IMR-90 (cell line): ENCODE measurements around the gene PCBP3.

Experiments used
- CHD1 ChIP-seq: IDR thresholded peaks from 2 replicates; pipeline ENCODE4 v1.6.1; 2012; ENCODE audit warnings: low read depth, low read length, improper control_type of control experiment
- CTCF ChIP-seq: conservative IDR thresholded peaks from 2 replicates; pipeline ENCODE4 v1.5.1; 2012; ENCODE audit warnings: mild to moderate bottlenecking, low read depth, low read length, improper control_type of control experiment
- MAFK ChIP-seq: IDR thresholded peaks from 2 replicates; pipeline ENCODE4 v1.6.1; 2012; ENCODE audit warnings: low read depth, low read length, improper control_type of control experiment
- MXI1 ChIP-seq: IDR thresholded peaks from 2 replicates; pipeline ENCODE4 v1.6.1; 2012; ENCODE audit warnings: low read depth, mild to moderate bottlenecking, low read length, moderate library complexity, borderline replicate concordance
- POLR2A ChIP-seq: IDR thresholded peaks from 2 replicates; pipeline ENCODE4 v1.6.1; 2012; ENCODE audit warnings: mild to moderate bottlenecking, low read depth, low read length
- RAD21 ChIP-seq: IDR thresholded peaks from 2 replicates; pipeline ENCODE4 v1.6.1; 2012; ENCODE audit warnings: low read length, improper control_type of control experiment

- TF ChIP-seq CTCF (no peak), RAD21 (no peak), CHD1 (no peak), MXI1 (no peak), POLR2A (no peak), MAFK (no peak)
Observed at GRCh38 chr21:45794027-45794426, 150.5 kb downstream of the PCBP3 start.
